Neural cell (in vitro differentiated cells): ENCODE data around the gene ZNF366. TPM values are rescaled to one million over a fixed set of nuclear protein-coding genes. Genes with fewer than 3 reads are reported as not detected.

Experiments used
- H2AFZ ChIP-seq: fragments of 200-600, 300-800 bp; sonication (generic), shearing (Covaris generic); 2 replicates; pipeline ENCODE4 v1.6.0; 2014; ENCODE audit warnings: low read depth, mild to moderate bottlenecking, antibody characterized with exemption, low read length, moderate library complexity
- H3F3A ChIP-seq: fragments of 200-600 bp; shearing (Covaris generic); 2 replicates; pipeline ENCODE4 v1.6.1; 2016; ENCODE audit warnings: mild to moderate bottlenecking, moderate library complexity, mixed read lengths, antibody characterized with exemption, low read length; ENCODE audit not compliant: insufficient read depth, poor library complexity, severe bottlenecking
- H3K27ac ChIP-seq: fragments of 200-600, 300-800 bp; sonication (generic), shearing (Covaris generic); 2 replicates; pipeline ENCODE4 v1.5.1; 2014; ENCODE audit warnings: mild to moderate bottlenecking, low read length, moderate library complexity
- H3K27me3 ChIP-seq: fragments of 300-800, 200-600 bp; sonication (generic), shearing (Covaris generic); 2 replicates; pipeline ENCODE4 v1.6.0; 2014; ENCODE audit warnings: mild to moderate bottlenecking, low read depth, low read length, moderate library complexity; ENCODE audit not compliant: insufficient read depth
- H3K36me3 ChIP-seq: fragments of 300-800, 200-600 bp; sonication (generic), shearing (Covaris generic); 2 replicates; pipeline ENCODE4 v1.5.1; 2014; ENCODE audit warnings: mild to moderate bottlenecking, antibody characterized with exemption, low read length, moderate library complexity; ENCODE audit not compliant: insufficient read depth
- H3K4me2 ChIP-seq: fragments of 300-800, 200-600 bp; sonication (generic), shearing (Covaris generic); 2 replicates; pipeline ENCODE4 v1.6.0; 2014; ENCODE audit warnings: mild to moderate bottlenecking, low read length
- H3K4me3 ChIP-seq: fragments of 300-800, 200-600 bp; sonication (generic), shearing (Covaris generic); 2 replicates; pipeline ENCODE4 v1.5.1; 2014; ENCODE audit warnings: mild to moderate bottlenecking, low read length, moderate library complexity
- H3K79me2 ChIP-seq: fragments of 200-600 bp; shearing (Covaris generic); replicated peaks from 2 replicates; pipeline ENCODE4 v1.6.0; 2014; ENCODE audit warnings: mild to moderate bottlenecking, low read length, moderate library complexity; ENCODE audit not compliant: insufficient read depth
- H3K9ac ChIP-seq: fragments of 300-800, 200-600 bp; sonication (generic), shearing (Covaris generic); 2 replicates; pipeline ENCODE4 v1.6.1; 2016; ENCODE audit warnings: mild to moderate bottlenecking, low read length, mixed read lengths
- H3K9me2 ChIP-seq: fragments of 200-600 bp; shearing (Covaris generic); 2 replicates; pipeline ENCODE4 v1.6.1; 2016; ENCODE audit warnings: mild to moderate bottlenecking, low read length, mixed read lengths; ENCODE audit not compliant: insufficient read depth
- H3K9me3 ChIP-seq: fragments of 200-600, 300-800 bp; sonication (generic), shearing (Covaris generic); 2 replicates; pipeline ENCODE4 v1.6.1; 2016; ENCODE audit warnings: mild to moderate bottlenecking, mixed run types, low read length, moderate library complexity, mixed read lengths
- H4K20me1 ChIP-seq: fragments of 200-600 bp; shearing (Covaris generic); 2 replicates; pipeline ENCODE4 v1.6.1; 2016; ENCODE audit warnings: mild to moderate bottlenecking, mixed run types; ENCODE audit not compliant: insufficient read depth
- EP300 ChIP-seq: fragments of 450-650 bp; conservative IDR thresholded peaks from 2 replicates; pipeline ENCODE4 v1.6.1; 2014; ENCODE audit warnings: antibody characterized with exemption, mild to moderate bottlenecking, moderate library complexity; ENCODE audit not compliant: poor library complexity, severe bottlenecking
- EZH2 ChIP-seq: fragments of 200-600, 300-800 bp; shearing (Covaris generic), sonication (generic); IDR thresholded peaks from 2 replicates; pipeline ENCODE4 v1.6.1; 2014; ENCODE audit warnings: antibody characterized with exemption, low read length, borderline replicate concordance, mild to moderate bottlenecking; ENCODE audit not compliant: insufficient read depth, poor library complexity, severe bottlenecking
- MXI1 ChIP-seq: fragments of 450-650 bp; conservative IDR thresholded peaks from 2 replicates; pipeline ENCODE4 v1.6.1; 2014; ENCODE audit warnings: antibody characterized with exemption, mild to moderate bottlenecking; ENCODE audit not compliant: poor library complexity, severe bottlenecking
- POLR2AphosphoS5 ChIP-seq: IDR thresholded peaks from 2 replicates; pipeline ENCODE4 v1.6.1; 2012
- RAD21 ChIP-seq: fragments of 450-650 bp; conservative IDR thresholded peaks from 2 replicates; pipeline ENCODE4 v1.6.1; 2014; ENCODE audit warnings: antibody characterized with exemption, mild to moderate bottlenecking, moderate library complexity
- SMC3 ChIP-seq: fragments of 450-650 bp; conservative IDR thresholded peaks from 2 replicates; pipeline ENCODE4 v1.6.1; 2014; ENCODE audit warnings: antibody characterized with exemption, mild to moderate bottlenecking, moderate library complexity; ENCODE audit not compliant: poor library complexity
- TAF1 ChIP-seq: IDR thresholded peaks from 2 replicates; pipeline ENCODE4 v1.6.1; 2012; ENCODE audit warnings: low read depth
- polyA plus RNA-seq: library from polyadenylated mRNA; depleted of rRNA; stranded (reverse); fragments of >200 nt; gene quantifications from 2 replicates; pipeline ENCODE4 v1.2.3, GENCODE V29; 2014
- TF ChIP-seq, protein P1 (sequence below): fragments of 450-650 bp; IDR thresholded peaks from 2 replicates; pipeline ENCODE4 v1.5.1; 2014; ENCODE audit warnings: antibody characterized with exemption, mild to moderate bottlenecking, moderate library complexity; ENCODE audit not compliant: poor library complexity, severe bottlenecking
- TF ChIP-seq, protein P2 (sequence below): IDR thresholded peaks from 2 replicates; pipeline ENCODE4 v1.6.1; 2012; ENCODE audit warnings: borderline replicate concordance

The ZNF366 gene
- polyA plus RNA-seq, 1 donor from 2014 or later = not detected

- no peaks in the 10 kb centered on the region for H4K20me1 ChIP-seq
- no peaks in the 10 kb centered on the region for H3K27me3 ChIP-seq
- H3K27ac ChIP-seq = no peak overlapping the region
- H2AFZ ChIP-seq = no peak overlapping the region
- no peak overlapping the region for H3K9ac ChIP-seq
- no peaks in the 10 kb centered on the region for H3K36me3 ChIP-seq
- no peak overlapping the region for H3K4me2 ChIP-seq
- TF ChIP-seq, protein P1, sequence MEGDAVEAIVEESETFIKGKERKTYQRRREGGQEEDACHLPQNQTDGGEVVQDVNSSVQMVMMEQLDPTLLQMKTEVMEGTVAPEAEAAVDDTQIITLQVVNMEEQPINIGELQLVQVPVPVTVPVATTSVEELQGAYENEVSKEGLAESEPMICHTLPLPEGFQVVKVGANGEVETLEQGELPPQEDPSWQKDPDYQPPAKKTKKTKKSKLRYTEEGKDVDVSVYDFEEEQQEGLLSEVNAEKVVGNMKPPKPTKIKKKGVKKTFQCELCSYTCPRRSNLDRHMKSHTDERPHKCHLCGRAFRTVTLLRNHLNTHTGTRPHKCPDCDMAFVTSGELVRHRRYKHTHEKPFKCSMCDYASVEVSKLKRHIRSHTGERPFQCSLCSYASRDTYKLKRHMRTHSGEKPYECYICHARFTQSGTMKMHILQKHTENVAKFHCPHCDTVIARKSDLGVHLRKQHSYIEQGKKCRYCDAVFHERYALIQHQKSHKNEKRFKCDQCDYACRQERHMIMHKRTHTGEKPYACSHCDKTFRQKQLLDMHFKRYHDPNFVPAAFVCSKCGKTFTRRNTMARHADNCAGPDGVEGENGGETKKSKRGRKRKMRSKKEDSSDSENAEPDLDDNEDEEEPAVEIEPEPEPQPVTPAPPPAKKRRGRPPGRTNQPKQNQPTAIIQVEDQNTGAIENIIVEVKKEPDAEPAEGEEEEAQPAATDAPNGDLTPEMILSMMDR = no peak
- TF ChIP-seq EP300 (no peak), MXI1 (no peak), RAD21 (no peak), TAF1 (no peak), SMC3 (no peak), POLR2AphosphoS5 (no peak), EZH2 (no peak)
- TF ChIP-seq, protein P2, sequence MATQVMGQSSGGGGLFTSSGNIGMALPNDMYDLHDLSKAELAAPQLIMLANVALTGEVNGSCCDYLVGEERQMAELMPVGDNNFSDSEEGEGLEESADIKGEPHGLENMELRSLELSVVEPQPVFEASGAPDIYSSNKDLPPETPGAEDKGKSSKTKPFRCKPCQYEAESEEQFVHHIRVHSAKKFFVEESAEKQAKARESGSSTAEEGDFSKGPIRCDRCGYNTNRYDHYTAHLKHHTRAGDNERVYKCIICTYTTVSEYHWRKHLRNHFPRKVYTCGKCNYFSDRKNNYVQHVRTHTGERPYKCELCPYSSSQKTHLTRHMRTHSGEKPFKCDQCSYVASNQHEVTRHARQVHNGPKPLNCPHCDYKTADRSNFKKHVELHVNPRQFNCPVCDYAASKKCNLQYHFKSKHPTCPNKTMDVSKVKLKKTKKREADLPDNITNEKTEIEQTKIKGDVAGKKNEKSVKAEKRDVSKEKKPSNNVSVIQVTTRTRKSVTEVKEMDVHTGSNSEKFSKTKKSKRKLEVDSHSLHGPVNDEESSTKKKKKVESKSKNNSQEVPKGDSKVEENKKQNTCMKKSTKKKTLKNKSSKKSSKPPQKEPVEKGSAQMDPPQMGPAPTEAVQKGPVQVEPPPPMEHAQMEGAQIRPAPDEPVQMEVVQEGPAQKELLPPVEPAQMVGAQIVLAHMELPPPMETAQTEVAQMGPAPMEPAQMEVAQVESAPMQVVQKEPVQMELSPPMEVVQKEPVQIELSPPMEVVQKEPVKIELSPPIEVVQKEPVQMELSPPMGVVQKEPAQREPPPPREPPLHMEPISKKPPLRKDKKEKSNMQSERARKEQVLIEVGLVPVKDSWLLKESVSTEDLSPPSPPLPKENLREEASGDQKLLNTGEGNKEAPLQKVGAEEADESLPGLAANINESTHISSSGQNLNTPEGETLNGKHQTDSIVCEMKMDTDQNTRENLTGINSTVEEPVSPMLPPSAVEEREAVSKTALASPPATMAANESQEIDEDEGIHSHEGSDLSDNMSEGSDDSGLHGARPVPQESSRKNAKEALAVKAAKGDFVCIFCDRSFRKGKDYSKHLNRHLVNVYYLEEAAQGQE = no peak
- H3K9me3 ChIP-seq = no peaks in the 10 kb centered on the region
- H3K4me3 ChIP-seq = no peak overlapping the region
- no peaks in the 10 kb centered on the region for H3K9me2 ChIP-seq
- no peaks in the 10 kb centered on the region for H3F3A ChIP-seq
- no peaks in the 10 kb centered on the region for H3K79me2 ChIP-seq
Observed at GRCh38 chr5:72474516-72474915, 32.7 kb downstream of the ZNF366 start.

DNA sequence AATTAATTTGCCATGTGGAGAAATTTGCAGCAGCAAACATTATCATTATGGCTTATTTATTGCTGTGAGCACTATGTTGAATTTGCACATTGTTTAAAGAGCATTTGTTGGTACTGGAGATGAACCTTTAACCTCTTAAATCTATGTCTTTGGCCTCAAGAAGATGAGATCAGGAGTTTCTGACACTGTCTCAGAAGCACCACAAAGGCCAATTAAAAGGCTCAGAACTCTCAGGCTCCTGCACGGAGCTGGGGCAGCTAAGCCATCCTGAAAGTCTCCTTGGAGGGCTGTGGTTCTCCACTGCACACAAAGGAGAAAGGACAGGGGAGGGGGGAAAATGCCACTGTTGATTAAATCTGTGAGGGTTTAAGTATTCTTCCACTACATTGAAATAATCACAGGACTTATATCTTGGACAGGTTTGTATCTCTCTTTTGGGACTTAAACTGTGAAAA lies 33.1 kb downstream of the ZNF366 start:
- Histone ChIP-seq H3K4me3 (no peak overlapping the region), H3K36me3 (no peaks in the 10 kb centered on the region), H3K27me3 (no peaks in the 10 kb centered on the region), H3F3A (no peaks in the 10 kb centered on the region), H2AFZ (no peak overlapping the region), H3K9me2 (no peaks in the 10 kb centered on the region), H3K27ac (no peak overlapping the region), H3K9me3 (no peaks in the 10 kb centered on the region), H3K4me2 (no peak overlapping the region), H3K9ac (no peak overlapping the region), H4K20me1 (no peaks in the 10 kb centered on the region), H3K79me2 (no peaks in the 10 kb centered on the region)
- no peak for TF ChIP-seq RAD21
- no peak for TF ChIP-seq POLR2AphosphoS5
- no peak for TF ChIP-seq EZH2
